Mammary epithelial cell (primary cell): Measurements from ENCODE around the gene TTLL11.

Source experiments
- CTCF ChIP-seq, 2 donors: IDR thresholded peaks in 1 of 2; conservative IDR thresholded peaks in 1 of 2; 2 replicates each; pipeline ENCODE4 v1.5.1; 2011 to 2012; ENCODE audit warnings: inconsistent platforms in 2 of 2, low read length in 2 of 2, mild to moderate bottlenecking in 2 of 2, control low read depth in 1 of 2, low read depth in 1 of 2; ENCODE audit not compliant: insufficient read depth in 1 of 2; ENCODE audit errors: extremely low read depth in 1 of 2
- EZH2 ChIP-seq: IDR thresholded peaks from 2 replicates; pipeline ENCODE4 v1.6.1; 2012; ENCODE audit warnings: low read length, inconsistent platforms, borderline replicate concordance

GRCh38 chr9:122071715-122072114, 21.4 kb downstream of the TTLL11 start:
- no peak for TF ChIP-seq CTCF (conservative IDR thresholded peaks at IDR 0.05 in 1 of 2, IDR thresholded peaks at IDR 0.05 in 1 of 2; ENCODE audit: extremely low read depth in 1 of 2, insufficient read depth in 1 of 2, low read depth in 1 of 2, low read length in 2 of 2)
- no peak for TF ChIP-seq EZH2
